HG03280 (cell line): ENCODE data around the gene SLC26A9.

Experiments
- ATAC-seq: cut with Tn5 transposase; IDR thresholded peaks from one replicate; pipeline ENCODE4 v1.9.1; 2021; ENCODE audit warnings: mild to moderate bottlenecking, moderate library complexity; ENCODE audit not compliant: unreplicated experiment

SLC26A9 gene

GRCh38 chr1:205943245-205943644, at the start of gene SLC26A9:
Gene SLC26A9 (minus strand): TSS chr1:205943456. CDS start chr1:205935820, 7,636 bp downstream.
- no peak for ATAC-seq

- ATAC-seq, result no peak
Observed at GRCh38 chr1:205992218-205992882, 49.1 kb upstream of the SLC26A9 start.

GRCh38 chr1:205991237-205991636, 48.0 kb upstream of the SLC26A9 start:
- ATAC-seq, result no peak

- no peak for ATAC-seq
Observed at GRCh38 chr1:205990226-205990625, 47.0 kb upstream of the SLC26A9 start.

- no peak for ATAC-seq
Observed at GRCh38 chr1:205989786-205990185, 46.5 kb upstream of the SLC26A9 start.

GRCh38 chr1:205988585-205988995, 45.3 kb upstream of the SLC26A9 start:
- ATAC-seq, result no peak

- no peak for ATAC-seq
Observed at GRCh38 chr1:205986861-205987260, 43.6 kb upstream of the SLC26A9 start.

GRCh38 chr1:205986292-205986691, 43.0 kb upstream of the SLC26A9 start:
- ATAC-seq, result no peak

- ATAC-seq, result no peak
Observed at GRCh38 chr1:205985330-205986005, 42.2 kb upstream of the SLC26A9 start.

GRCh38 chr1:205983925-205984725, 40.9 kb upstream of the SLC26A9 start:
- ATAC-seq, result no peak

- ATAC-seq, result no peak
Observed at GRCh38 chr1:205981257-205981656, 38.0 kb upstream of the SLC26A9 start.

- ATAC-seq, result no peak
Observed at GRCh38 chr1:205980237-205980870, 37.1 kb upstream of the SLC26A9 start.

GRCh38 chr1:205979301-205979700, 36.0 kb upstream of the SLC26A9 start:
- no peak for ATAC-seq

GRCh38 chr1:205978676-205979075, 35.4 kb upstream of the SLC26A9 start:
- no peak for ATAC-seq

GRCh38 chr1:205977402-205978014, 34.3 kb upstream of the SLC26A9 start:
- peak; percentile 59 for ATAC-seq

- no peak for ATAC-seq
Observed at GRCh38 chr1:205976708-205977401, 33.6 kb upstream of the SLC26A9 start.

GRCh38 chr1:205976036-205976435, 32.8 kb upstream of the SLC26A9 start:
- no peak for ATAC-seq

- no peak for ATAC-seq
Observed at GRCh38 chr1:205975387-205975998, 32.2 kb upstream of the SLC26A9 start.

GRCh38 chr1:205974712-205975111, 31.5 kb upstream of the SLC26A9 start:
- no peak for ATAC-seq
